GM19395 (cell line): ENCODE measurements around the gene TBRG1.

Source experiments
- ATAC-seq: cut with Tn5 transposase; IDR thresholded peaks from one replicate; pipeline ENCODE4 v1.9.1; 2021; ENCODE audit warnings: mild to moderate bottlenecking, moderate library complexity; ENCODE audit not compliant: unreplicated experiment

TBRG1 gene

DNA sequence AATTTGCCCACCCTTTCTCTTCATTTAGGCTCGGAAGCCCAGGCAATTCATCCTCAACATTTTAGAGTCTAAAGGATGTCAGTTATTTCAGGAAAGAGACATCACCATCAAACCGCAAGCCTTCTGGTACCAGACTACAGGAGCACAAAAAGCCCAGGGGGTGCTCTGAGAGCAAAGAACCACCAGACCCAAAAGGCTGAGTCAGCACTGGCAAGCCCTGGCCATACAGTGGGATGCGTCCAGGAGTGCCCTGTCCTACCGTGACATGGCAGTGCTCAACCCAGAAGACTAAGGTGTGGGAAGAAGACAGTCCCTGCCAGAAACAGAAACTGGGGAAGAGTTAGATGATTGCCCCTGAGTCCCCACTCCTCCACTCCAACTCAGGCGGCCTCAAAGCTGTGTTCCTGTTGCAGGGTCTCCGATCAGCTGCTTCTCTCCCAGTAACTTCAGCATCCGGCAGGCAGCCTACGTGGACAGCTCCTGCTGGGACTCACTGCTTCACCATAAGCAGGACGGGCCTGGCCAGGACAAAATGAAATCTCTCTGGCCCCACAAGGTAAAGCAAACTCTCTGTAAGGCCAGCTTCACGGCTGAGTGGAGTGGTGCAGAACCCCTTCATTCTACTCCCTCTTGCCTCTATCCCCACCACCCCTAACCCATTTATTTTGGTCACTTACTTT lies 10.0 kb upstream of the TBRG1 start:
- no peak for ATAC-seq

DNA sequence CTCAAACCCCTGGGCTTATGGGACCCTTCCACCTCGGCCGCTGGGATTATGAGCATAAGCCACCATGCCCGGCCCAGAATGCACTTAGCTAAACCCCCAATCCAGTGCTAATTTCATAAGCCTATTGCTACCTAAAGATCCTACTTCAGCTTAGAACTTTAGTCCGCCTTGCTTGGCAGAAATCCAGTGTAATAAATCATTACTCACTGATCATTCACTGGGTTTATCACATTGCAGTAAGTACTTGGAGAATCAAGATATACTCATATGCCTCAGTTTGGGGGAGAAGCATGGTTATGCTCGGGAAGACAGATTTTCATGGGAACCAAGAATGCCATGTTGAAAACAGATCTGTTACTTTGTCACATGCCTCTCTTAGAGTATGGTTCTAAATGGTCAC lies 3.8 kb upstream of the TBRG1 start:
- no peak for ATAC-seq

DNA sequence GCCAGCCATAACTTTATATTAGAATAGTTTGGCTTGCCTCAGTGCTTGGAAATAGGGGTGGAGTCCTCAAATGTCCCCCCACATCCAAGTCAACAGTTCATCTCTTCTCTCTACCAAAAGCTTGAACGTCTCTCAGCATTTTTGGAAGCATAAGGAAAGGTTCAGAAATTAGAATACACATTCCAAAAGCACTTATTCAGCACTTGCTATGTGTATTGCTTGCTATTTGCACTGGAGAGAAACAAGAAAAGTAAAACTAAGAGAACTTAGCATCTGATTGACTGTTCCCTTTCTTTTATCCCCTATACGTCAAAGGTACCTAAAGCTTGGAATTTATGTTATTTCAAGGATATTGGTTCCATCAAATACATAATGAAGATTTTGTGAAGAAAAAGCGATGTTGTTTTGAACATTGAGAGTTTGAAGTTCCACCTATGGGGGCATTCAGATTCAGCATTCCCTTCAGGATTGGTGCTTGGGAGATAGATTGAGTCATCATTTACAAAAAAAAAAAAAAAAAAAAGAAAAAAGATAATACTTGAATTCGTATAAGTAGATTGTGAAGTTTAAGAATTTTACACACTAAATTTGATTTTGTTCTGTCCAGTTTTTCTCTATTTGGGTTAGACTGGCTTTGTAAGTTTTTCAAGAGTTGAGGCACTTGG lies 1.3 kb downstream of the TBRG1 start:
- no peak for ATAC-seq

DNA sequence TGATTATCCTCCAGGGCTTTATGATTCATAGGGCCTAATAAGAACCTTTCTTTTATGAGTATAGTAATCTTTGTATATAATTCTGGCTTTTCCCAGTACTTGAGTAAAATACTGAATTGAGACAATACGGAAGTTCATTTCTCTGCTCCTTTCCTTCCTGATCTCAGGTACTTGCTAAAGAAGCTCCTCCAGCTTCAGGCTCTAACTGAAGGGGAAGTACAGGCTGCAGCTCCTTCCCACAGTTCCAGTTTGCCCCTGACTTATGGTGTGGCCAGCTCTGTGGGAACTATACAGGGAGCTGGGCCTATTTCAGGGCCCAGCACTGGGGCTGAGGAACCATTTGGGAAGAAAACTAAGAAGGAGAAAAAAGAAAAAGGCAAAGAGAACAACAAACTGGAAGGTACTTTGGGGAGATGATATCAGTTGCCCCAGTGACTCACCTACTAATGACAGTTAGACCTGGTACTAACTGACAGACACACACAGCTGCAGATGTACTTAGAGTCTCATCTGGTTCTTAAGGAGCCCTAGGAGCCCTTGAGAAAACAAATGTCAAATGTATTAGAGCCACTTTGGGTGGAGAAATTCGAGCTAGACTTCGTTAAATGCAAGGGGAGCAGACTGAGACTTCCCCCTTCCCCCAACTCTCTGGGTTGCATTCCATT lies 3.0 kb downstream of the TBRG1 start:
- no peak for ATAC-seq

DNA sequence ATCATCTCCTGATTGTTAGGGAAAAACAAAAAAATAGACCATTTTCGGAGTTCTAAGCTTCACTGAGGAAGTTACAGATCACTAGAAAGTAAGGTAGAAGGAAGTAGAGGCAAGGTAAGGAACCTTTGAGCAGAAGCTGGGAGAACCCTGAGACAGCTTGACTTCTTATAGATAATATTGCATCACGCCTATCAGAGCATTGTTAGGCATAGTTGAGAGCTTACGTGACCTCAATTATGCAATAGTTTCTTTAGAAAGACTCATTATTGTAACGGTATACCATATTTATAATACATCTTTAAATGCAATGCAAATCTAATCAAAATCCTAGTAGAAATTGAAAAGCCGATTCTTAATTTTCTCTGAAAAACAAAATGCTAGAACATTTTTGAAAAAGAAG lies 4.9 kb downstream of the TBRG1 start:
- no peak for ATAC-seq

DNA sequence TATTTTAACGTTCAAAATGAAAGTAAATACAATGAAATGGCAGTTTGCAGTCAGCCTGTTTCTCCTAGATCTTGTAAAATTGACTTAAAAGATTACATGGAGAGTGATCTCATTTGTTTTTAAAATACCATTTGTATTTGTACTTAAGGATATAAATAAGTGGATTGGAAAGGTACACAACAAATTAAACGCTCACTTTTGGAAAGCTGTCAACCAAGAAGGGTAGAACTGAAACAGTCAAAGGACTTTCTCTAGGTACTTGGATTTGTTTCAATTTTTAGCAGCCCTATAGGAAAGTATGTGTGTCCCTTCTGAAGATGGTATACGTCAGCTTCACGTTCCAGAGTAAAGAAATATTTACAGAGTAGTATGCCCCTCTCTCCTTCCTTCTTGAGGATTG lies 7.3 kb downstream of the TBRG1 start:
- ATAC-seq: no peak

DNA sequence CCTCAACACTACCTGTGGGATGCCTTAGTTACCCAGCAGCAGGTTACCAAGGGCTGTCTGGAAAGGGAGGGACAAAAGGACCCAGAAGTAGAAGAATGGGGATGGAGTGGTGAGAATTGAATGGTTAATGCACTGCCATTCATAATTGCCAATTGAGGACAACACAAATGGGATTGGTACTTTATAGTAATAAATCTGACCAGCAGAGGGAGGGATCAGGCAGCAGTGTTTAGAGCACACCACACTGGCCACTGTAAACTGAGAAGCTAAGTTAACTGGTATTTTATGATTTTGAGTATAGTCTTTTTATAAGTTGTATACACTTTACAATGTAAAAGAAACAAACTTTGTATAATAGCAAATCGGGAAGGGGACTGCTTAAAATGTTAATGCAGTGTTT lies 10.7 kb downstream of the TBRG1 start:
- ATAC-seq: no peak

DNA sequence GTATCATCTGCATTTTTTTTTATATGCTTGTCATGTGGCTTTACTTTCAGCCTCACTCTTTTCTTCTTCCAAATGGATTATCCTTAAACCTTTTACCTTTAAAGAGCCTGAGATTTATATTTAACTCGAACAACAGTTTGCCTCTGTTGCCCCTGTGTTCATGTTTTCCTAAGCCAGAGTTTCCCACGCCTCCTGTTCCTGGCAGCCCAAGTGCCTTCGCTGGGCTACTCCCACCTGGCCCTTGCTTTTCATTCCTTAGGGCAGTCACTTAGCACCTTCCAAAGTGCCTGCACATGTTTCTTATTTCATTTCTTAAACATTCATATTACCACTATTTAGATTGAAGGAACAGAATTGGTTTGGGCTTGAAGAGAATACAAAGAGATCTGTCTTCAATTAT lies 13.3 kb downstream of the TBRG1 start:
- ATAC-seq: no peak

DNA sequence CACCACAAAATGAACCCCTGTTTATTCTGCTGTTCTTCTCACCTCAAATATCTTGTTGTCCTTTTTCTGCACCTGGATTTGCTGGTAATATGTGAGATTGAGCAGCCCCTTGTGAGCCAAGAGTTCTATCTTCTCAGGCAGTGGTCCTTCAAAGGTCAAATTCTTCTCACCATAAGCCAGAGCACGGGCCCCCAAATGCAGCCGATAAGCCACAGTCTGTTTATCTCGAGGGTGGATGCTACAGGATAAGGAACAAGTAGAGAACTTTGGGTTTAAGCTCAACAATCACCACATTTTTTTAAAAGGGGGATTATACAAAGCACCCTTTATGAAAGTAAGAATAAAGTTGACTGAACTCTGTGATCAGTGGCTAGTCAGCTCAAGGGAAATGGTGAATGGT lies 15.8 kb downstream of the TBRG1 start:
- no peak for ATAC-seq

DNA sequence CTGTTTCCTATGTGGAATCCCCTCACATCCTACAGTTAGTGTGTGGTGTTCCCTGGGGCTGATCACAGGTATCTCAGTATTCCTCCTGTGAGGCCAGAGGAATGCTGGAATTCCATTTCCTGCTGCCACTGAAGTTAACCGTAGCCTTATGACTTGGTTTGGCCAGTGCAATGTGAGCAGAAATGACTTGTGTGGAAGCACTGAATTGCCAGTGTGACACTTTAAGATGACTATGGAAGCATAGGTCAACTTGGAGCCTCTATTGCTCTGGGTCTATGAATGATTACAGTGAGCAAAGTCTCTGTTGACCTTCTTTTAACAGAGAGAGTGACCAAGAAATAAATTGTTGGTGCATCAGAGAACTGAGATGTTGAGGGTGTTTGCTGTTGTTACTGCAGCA lies 16.5 kb downstream of the TBRG1 start:
- ATAC-seq: no peak

DNA sequence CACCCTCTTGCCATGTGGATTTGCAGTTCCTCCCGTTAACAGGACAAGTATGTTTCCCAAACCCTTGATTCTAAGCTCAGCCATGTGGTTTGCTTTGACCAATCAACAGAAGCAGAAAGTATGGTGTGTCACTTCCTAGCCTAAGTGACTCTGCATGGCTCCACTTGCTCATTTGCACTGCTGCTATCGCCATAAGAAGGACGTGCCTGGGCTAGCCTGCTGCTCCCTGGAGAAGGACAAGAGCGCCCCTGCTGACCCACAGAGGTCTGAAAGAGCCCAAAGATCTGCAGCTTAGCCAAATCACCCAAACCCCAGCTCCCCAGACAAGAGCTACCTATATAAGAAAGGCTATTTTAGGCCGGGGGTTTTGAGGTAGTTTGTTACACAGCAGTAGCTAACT lies 18.0 kb downstream of the TBRG1 start:
- no peak for ATAC-seq

DNA sequence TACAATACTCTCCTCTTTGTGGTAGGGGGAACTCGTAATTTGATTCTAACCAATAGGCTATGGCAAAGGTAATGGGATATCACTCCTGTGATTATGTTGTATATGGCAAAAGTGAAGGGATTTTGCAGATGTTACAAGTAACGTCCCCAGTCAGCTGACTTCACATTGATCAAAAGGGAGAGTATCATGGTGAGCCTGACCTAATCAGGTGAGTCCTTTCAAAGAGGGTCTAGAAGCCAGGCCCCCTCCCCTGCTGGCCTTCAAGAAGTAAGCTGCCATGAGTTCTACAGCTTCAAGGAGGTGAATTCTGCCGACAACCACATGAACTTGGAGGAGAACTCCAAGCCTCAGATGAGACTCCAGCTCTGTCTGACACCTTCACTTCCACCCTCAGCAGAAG lies 20.0 kb downstream of the TBRG1 start:
- no peak for ATAC-seq

DNA sequence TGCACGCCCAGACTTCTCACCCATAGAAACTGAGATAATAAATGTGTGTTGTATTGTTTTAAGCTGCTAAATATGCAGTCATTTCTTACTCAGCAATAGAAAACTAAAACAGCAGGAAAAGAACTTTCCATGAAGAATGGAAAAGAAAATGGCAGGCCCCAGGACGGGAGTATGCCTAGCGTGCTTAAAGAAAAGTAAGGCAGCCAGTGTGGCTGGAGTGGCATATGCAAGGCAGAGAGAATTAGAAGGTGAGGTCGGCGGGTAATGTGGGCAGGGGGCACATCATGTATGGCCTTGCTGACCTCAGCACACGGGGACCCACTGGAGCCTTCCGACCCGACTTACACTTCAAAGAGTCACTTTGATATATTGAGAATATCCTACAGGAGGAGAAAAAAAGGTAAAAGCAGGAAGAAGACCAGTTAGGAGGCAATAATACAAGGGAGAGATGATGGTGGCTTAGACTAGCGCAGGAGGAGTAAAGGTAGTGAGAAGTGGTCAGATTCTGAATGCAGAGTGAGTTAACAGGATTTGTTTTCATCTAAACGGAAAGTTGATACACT lies 20.5 kb downstream of the TBRG1 start:
- no peak for ATAC-seq

DNA sequence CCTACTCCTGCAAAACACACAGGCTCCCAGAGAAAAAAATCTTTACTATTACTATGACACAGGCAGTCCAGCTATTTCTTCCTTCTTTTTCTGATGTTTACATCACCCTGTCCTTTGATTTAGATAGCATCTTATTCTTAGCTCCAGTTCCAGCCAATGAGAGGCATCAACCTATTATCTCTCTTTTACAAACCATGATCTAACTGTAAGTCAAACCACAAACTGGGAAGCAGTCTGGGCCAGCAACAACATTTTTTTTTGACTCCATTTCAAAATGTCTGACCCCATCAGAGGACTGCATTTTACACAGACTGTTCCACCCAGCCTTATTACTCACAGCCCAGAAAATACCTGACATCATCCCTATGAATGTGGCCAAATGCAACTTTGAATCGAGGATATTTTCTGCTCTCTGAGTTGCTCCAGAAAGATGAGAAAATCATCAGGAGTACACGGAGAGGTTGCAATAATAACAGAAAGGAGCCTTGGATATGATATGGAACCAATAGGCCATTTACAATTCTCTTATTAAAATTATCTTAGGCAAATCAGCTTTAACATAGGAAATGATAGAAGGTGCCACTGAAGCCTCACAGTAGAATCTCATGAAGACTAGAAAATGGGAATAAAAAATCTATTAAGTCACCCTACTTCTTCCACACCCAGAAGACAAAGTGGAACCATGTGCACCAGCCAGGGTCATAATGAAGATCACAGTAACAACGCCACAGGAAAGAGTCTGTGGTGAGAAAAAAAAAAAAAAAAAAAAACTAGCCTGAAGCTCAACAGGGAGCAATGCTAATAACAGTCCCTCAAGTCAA lies 21.2 kb downstream of the TBRG1 start:
- no peak for ATAC-seq

DNA sequence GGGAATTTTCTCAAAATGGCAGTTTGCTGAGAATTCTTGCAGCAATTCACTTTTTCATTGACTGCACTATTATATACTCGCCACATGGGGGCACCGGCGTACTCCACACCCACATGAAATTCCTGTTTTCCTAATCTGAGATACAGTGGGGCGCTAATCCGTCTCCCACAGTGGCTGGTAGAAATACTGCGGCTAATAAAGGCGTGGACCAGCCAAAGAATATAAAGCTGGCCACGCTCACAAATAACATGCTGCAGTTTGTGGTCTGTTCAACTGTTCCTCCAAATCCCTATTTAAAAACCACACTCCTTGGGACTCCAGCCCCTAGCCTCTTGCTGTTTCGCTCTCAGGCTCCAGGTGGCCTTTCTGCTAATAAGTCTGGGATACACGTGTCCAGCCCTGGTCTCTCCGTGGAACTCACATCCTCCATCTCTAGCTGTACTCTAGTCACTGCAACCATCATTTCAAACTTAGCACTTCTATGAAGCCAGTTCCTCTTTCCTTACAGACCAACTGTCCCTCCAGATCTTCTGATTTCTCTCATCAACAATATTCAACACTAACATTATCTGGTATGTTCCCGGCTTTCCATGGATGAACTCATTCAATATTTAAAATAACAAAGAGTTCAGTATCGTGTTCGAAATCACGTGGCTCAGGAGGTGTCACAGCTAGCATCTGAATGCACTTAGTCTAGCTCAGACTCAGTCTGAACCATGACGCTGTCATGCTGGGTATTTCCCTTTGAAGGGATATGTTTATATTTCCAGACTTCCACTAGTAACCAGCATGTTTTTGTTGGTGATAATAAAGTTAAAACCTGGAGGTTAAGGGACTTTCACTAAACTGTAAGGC lies 22.0 kb downstream of the TBRG1 start:
- peak; percentile 58 for ATAC-seq

DNA sequence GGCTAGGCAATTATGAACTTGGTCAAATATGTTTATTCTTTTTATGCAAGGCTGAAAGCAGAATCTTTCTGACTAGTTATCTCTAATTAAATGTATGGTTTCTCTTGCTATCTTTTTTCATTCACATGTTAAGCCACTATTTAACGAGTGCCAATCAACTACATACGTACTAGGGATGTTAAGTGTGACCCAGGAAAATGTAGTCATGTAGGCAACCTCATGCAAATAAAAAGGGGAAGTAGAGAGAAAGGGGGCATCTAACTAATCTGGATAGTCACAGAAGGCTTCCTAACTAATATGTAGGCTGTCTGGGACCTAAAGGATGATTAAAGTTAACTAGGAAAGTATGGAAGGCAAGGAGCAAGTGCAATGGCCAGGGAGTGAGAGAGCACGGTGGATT lies 23.5 kb downstream of the TBRG1 start:
- ATAC-seq: no peak

DNA sequence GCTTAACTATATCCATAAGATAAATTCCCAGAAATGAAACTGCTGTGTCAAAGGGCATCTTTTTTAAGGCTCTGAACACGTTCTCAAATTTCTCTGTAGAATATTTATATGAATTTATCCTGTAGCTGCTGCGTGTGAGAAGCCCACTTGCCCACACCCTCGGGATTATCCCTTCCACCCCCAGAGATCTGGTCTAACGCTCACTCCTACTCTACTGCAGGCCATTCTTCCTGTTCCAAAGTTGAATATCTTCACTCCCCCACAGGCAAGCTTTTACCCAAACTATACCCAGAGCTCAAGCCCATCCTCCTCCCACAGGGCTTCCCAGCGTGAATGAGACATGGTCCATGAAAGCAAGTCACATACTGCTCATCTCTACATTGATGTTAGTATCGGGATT lies 25.9 kb downstream of the TBRG1 start:
- ATAC-seq: no peak

DNA sequence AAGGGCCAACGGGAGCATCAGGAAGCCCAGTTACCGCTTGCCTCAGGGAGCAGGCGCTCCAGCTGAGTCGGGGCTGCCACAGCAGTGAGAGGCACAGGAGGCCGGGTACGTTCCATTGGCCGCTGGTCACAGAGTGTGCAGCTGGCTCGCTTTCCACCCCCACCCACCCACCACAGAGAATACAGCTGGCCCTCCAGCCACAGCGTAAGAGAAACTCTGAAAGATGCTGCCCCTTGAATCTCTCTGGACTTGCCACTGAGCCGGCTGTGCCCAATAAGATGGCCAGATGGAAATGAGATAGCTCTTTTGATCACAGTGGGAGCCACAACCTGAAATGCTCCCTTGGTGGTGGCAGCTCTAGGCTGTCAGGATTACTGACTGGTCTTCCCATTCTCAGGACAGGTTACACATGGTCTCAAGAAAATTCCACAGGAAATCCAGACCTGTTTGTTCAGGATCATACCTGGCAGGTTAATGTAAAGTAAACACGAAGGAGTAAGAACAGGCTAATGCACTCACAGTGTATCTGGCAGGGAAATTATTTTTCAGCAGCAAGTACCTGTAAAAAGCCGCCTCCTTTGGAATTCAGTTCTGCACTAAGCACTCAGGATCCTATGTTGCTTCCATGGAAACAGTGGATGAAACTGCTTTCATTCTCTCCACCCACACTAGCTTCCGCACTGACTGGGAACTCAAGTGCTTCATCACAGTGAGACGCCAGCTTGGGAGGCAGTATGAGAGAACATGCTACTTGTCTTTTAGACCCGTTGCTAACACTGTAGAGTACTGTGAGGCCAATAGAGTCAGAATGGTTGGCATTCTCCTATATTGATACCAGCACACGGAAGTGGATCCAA lies 34.3 kb downstream of the TBRG1 start:
- ATAC-seq: no peak

DNA sequence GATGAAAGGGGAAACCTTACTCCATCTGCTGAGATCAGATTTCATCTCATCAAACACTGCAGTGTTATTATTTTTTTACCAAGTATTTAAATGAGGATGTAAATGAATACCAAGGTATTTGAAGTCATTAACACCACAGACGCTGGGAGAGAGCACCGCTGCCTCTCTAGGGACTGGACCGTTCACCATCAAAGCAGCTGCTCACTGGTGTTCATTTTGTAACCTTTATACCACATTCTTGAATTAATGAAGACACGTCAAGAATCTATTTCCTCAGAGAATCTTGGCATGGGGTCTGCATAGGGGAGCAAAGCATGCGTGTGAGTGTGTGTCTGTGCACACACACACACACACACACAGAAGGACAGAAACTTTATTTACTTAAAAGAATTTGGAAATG lies 35.2 kb downstream of the TBRG1 start:
- no peak for ATAC-seq
